Bronchial epithelial cell (primary cell): ENCODE measurements around the gene HNRNPH2. TPM values are rescaled to one million over a fixed set of nuclear protein-coding genes. Genes with fewer than 3 reads are reported as not detected.
A peak's percentile ranks its signal among the peaks of the same experiment; 100 is the strongest.

ENCODE experiments used
- DNase-seq: peaks from one replicate; pipeline ENCODE4 v3.0.0-alpha.2; 2010; ENCODE audit warnings: low read depth
- FAIRE-seq: peaks from 2 replicates; lab custom pipeline; 2011; peaks lifted over from hg19 to GRCh38; lab: Jason Lieb, UNC
- H3K27me3 ChIP-seq: 2 replicates; pipeline ENCODE4 v1.5.1; 2011; ENCODE audit warnings: low read length; ENCODE audit not compliant: control insufficient read depth, insufficient read depth
- H3K36me3 ChIP-seq: 2 replicates; pipeline ENCODE4 v1.5.1; 2011; ENCODE audit warnings: low read length; ENCODE audit not compliant: control insufficient read depth, insufficient read depth
- H3K4me3 ChIP-seq: 2 replicates; pipeline ENCODE4 v1.5.1; 2011; ENCODE audit warnings: mild to moderate bottlenecking, low read depth, low read length, control low read depth
- total RNA-seq: library from RNA; depleted of rRNA; stranded (reverse); fragments of >200 nt; gene quantifications from 2 replicates; pipeline ENCODE4 v1.2.1, GENCODE V29; 2014
- TF ChIP-seq, protein P1 (sequence below): IDR thresholded peaks from 2 replicates; pipeline ENCODE4 v1.5.1; 2011; ENCODE audit warnings: mild to moderate bottlenecking, moderate library complexity, low read length, control low read depth, inconsistent platforms; ENCODE audit not compliant: insufficient read depth, severe bottlenecking

Gene HNRNPH2
- total RNA-seq, 1 donor from 2014 or later = 104 TPM

GRCh38 chrX:101390664-101391525 lies 17.1 kb upstream of the HNRNPH2 start, which contains the start of gene RPL36A:
Gene RPL36A (plus strand): TSS chrX:101391011. CDS start chrX:101391044, 33 bp downstream.
- DNase-seq = peak; percentile 77
- TF ChIP-seq, protein P1, sequence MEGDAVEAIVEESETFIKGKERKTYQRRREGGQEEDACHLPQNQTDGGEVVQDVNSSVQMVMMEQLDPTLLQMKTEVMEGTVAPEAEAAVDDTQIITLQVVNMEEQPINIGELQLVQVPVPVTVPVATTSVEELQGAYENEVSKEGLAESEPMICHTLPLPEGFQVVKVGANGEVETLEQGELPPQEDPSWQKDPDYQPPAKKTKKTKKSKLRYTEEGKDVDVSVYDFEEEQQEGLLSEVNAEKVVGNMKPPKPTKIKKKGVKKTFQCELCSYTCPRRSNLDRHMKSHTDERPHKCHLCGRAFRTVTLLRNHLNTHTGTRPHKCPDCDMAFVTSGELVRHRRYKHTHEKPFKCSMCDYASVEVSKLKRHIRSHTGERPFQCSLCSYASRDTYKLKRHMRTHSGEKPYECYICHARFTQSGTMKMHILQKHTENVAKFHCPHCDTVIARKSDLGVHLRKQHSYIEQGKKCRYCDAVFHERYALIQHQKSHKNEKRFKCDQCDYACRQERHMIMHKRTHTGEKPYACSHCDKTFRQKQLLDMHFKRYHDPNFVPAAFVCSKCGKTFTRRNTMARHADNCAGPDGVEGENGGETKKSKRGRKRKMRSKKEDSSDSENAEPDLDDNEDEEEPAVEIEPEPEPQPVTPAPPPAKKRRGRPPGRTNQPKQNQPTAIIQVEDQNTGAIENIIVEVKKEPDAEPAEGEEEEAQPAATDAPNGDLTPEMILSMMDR = peak; percentile 83
- H3K27me3 ChIP-seq = no peaks in the 10 kb centered on the region
- peaks cover 5% of the 10 kb centered on the region for H3K36me3 ChIP-seq
- FAIRE-seq = no peak
- H3K4me3 ChIP-seq = peak within 1 kb of the TSS; percentile 61

GRCh38 chrX:101391831-101392230 lies 16.2 kb upstream of the HNRNPH2 start:
- no peaks in the 10 kb centered on the region for H3K27me3 ChIP-seq
- no peak for FAIRE-seq
- TF ChIP-seq, protein P1 = no peak
- peaks cover 5% of the 10 kb centered on the region for H3K36me3 ChIP-seq
- H3K4me3 ChIP-seq = peak overlapping the region; percentile 61
- no peak for DNase-seq

GRCh38 chrX:101393530-101394305 lies 14.3 kb upstream of the HNRNPH2 start:
- Histone ChIP-seq H3K27me3 (no peaks in the 10 kb centered on the region), H3K4me3 (no peak overlapping the region), H3K36me3 (peaks cover 5% of the 10 kb centered on the region)
- TF ChIP-seq, protein P1 = no peak
- FAIRE-seq (no peak), DNase-seq (no peak)

GRCh38 chrX:101394372-101394771 lies 13.7 kb upstream of the HNRNPH2 start:
- peaks cover 5% of the 10 kb centered on the region for H3K36me3 ChIP-seq
- FAIRE-seq (no peak), DNase-seq (no peak)
- H3K27me3 ChIP-seq = no peaks in the 10 kb centered on the region
- H3K4me3 ChIP-seq = no peak overlapping the region
- TF ChIP-seq, protein P1 = no peak

DNA sequence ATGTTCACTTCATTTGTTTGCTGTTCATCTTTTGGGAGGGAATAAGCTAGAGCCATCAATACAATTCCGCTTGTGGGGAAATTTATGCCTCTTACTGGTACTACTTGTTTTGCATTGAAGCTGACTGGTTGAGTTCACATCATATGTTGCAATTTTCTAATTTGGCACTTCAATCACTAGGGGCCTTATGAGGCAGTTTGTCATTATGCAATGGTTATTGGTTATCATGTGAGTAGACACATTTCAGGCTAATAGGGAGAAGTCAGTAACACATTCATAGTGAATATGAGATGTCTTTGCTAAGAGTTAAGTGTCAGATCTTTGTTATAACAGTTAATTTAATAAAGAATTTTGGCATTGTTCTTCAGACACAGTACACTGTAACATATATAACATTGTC lies 12.2 kb upstream of the HNRNPH2 start:
- TF ChIP-seq, protein P1 = no peak
- FAIRE-seq = no peak
- peaks cover 5% of the 10 kb centered on the region for H3K36me3 ChIP-seq
- peak; percentile 36 for DNase-seq
- H3K27me3 ChIP-seq = no peaks in the 10 kb centered on the region
- no peak overlapping the region for H3K4me3 ChIP-seq
